GM18873 (cell line): ENCODE results near the gene NGEF.

Source experiments
- ATAC-seq: cut with Tn5 transposase; IDR thresholded peaks from one replicate; pipeline ENCODE4 v1.9.1; 2021; ENCODE audit warnings: mild to moderate bottlenecking, moderate library complexity, moderate number of reproducible peaks; ENCODE audit not compliant: unreplicated experiment, low FRiP score

NGEF gene

GRCh38 chr2:233000886-233001750 is 11.9 kb downstream of the NGEF start:
- no peak for ATAC-seq

- ATAC-seq: no peak
These were observed 13.7 kb downstream of the NGEF start for GRCh38 chr2:232999354-232999753.

DNA sequence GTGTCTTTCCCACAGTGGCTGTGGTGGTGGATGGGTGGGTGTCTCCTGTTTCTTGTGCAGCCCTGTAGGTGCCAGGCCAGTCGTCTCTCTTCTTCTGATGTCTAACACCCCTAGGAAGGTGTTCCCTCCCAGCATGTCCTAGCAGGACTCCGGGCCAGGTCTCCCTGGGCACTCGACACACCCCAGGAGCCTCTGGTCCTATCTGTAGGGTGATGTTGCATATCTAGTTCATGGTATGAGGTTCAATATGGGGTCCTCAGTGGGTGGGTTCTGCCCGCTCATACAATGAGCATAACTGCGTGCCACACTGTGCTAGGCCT is 14.4 kb downstream of the NGEF start:
- ATAC-seq: no peak

DNA sequence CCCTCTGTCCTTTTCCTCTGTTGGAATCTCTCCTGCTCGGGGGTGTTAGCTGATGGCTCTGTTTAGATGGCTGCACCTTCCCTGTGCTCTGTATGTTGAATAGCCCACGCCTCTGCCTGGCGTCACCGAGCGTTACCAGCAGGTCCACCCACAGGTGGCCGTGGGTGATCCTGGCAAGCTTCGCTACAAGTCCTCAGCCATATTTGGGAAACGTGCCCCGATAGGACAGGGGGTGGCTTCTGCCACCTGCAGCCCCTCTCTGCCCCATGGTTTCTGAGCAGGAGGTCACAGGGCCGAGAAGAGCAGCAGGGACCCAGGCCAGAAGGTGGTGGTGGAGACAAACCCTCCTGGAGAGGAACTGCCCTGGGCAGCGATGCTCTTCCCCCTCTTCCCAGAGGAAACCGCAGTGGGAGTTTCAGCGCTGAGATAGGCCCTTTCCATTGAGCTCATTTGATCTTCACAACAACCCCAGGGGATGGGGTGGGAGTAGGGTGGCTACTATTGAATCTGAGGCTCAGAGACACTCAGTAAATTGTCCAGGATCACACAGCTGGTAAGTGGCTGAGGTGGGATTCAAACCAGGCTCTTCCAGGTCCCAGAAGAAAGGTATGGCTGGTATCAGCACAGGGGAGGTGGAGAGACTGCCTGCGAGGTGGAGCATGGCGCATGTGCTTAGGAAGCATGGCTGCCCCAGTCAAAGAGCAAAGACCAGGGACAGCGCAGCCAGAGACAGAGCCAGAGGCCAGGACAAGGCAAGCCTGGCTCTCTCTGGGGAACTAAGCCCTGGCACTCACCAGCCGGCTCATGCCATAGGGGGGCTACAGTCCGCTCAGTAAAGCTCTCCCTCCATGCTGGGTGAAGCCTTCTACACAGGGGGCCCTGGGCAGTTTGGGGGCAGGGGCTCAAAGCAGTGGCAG is 15.0 kb downstream of the NGEF start:
- ATAC-seq: no peak

DNA sequence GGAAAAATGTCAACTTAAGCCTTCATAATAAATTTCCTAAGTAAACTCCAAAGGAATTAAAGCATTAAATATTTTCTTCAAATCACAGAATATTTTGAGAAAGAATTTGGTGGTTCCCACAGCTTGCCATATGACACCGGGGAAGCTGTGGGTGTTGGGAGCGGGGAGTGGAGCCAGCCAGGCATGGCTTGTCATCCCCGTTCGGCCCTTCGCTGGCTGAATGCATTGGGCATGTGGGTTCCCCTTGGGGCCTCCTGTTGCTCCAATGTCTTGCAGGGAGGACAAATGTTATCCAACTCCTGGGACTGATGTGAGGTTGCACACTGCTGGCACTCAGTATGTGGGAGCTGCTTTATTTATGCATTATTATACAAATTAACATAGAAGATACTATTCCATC is 18.6 kb downstream of the NGEF start:
- ATAC-seq: no peak

DNA sequence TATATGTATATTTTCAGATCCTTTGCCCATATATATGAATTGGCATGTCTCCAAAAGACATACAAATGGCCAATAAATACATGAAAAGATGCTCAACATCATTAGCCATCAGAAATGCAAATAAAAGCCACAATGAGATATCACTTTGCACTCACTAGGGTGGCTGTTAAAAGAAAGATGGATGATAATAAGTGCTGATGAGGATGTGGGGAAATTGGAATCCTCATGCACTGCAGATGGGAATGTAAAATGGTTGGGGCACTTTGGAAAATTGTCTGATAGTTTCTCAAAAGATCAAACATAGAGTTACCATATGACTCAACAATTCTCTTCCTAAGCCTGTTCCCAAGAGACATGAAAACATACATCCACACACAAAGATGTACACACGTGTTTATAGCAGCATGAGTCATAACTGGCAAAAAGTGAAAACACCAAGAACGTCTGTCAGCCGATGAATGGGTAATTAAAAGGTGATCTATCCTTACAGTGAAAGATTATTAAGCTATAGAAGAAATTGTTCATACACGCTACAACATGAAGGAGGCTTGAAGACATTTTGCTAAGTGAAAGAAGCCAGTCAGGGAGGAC is 19.7 kb downstream of the NGEF start:
- no peak for ATAC-seq

DNA sequence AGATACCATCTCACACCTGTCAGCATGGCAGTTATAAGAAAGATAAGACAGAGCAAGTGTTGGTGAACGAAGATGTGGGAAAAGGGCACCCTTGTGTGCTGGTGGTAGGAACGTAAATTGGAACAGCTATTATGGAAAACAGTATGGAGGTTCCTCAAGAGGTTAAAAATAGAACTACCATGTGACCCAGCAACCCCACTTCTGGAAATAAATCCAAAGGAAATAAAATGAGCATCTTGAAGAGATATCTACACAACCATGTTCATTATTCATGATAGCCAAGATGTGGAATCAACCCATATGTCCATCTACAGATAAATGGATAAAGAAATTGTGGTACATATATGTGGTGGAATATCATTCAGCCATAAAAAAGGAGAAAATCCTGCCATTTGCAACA is 26.9 kb downstream of the NGEF start:
- no peak for ATAC-seq

GRCh38 chr2:232984451-232985207 is 28.4 kb downstream of the NGEF start:
- no peak for ATAC-seq

DNA sequence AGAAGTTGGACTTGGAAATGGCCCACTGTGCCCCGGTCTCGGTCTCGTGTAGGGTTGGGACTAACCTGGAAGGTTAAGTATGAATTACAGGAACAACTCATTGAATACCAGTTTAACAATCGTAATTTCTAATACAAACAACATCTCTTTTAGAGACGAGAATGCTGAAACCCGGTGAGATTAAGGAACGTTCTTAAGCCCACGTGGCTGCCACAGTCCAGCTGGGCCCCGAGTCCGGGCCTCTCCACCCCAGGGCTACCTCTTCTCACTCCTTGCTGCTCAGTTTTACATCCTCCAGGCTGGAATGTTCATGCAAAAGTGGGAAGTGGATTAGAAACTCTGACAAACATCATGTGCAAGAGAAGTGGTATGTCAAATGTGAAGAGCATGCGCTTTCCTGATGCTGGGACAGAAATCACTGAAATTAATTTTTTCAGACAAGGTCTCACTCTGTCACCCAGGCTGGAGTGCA is 29.4 kb downstream of the NGEF start:
- ATAC-seq: no peak

DNA sequence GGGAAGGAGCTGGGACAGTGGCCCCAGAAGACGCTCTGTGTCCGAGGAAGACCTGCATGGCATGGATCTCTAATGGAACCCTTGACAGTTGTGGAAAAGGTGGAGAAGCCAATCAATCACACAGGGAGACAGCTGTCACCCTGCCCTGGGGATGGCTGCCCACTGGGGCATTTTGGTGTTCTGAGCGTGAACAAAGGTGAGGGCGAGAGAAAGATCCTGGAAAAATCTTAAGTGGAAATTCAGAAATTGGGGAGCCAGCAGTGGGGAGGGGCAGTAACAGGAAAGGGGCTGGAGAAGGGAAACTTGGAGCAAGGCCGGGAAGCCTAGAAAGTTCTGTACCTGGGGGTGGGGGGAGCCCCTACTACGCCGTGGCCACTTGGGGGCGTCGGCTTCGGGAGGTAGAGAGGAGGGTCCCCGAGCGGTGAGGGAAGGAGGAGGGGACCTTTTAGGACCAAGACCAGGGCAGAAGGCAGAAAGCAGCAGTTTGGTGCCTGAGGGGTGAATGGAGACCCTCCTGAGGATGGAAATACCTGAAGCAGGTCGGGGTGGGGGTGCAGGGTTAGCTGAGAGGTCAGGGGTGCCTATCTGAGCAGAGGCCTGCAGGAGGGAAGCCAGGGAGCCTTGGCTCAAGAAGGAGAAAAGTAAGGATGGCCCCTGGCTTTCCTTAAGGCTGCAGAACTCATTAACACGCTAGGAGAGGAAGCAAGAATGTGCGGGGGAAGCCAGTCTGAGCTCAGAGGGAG is 30.0 kb downstream of the NGEF start:
- no peak for ATAC-seq

- ATAC-seq: no peak
These were observed 31.2 kb downstream of the NGEF start for GRCh38 chr2:232981767-232982360.

GRCh38 chr2:232981356-232981755 is 31.7 kb downstream of the NGEF start:
- no peak for ATAC-seq

DNA sequence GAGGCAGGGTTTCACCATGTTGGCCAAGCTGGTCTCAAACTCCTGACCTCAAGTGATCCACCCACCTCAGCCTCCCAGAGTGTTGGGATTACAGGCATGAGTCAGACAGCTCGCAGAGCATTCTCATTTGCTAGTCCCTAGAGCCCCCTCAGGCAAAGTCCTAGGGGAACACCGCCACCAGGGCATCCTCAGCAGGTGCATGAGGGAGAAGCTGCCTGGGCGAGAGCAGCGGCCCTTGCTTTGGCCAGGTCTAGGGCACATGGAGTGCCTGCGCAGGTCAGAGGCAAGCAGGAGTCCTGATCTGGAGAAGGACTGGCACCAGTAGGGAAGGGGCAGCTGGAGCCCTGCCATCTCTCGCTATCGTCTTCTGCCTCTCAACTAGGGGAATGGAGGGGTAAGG is 32.4 kb downstream of the NGEF start:
- ATAC-seq: no peak

DNA sequence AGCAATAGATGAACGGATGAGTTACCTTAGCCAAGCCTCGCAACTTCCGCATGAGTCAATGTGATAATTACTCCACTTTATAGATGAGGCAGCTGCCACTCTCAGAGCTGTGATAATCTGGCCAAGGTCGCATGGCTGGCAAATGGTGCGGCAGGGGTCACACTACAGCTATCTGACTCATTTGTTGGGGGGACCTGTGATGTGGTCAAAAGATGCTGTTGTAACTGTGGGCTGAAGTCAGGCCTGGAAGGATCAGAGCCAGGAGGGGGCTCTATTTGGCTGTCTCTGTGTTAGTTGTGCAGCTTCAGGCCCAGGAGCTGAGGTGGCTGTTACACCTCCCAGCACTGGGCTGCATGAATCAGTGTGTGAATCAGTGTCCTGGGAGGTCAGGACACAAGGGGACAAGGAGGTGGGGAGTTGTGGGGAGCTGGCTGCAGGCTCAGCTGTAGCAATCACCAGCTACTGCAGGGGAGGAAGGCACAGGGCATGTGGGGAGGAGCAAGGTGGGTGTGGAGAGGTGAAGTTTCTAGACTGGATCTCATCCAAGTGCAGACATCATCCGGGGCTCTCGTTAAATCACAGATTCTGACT is 33.1 kb downstream of the NGEF start:
- no peak for ATAC-seq

DNA sequence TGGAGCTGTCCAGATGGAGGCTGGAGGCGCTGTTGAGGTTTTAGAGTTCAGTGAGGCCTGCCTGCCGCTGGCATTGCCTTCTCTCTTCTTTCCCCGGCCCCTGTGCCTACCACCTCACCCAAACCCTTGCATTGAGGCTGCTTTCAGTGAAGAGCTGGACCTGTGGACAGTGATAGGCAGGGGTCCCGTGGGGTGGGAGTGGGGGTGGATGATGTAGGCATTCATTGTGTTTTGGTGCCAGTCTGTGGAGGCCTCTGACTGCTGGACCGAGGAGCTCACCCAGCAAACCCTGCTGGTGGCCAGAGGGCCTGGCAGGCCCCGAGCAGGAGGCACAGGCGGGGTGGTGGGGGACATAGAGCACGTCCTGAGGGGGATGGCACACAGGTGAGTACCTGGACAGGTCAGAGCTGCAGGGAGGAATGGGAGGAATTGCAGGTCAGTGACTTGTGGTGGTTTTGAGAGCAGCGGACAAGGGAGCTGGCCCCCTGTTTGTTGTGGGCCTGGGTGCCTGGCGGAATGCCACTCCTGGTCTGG is 35.6 kb downstream of the NGEF start:
- ATAC-seq: no peak

DNA sequence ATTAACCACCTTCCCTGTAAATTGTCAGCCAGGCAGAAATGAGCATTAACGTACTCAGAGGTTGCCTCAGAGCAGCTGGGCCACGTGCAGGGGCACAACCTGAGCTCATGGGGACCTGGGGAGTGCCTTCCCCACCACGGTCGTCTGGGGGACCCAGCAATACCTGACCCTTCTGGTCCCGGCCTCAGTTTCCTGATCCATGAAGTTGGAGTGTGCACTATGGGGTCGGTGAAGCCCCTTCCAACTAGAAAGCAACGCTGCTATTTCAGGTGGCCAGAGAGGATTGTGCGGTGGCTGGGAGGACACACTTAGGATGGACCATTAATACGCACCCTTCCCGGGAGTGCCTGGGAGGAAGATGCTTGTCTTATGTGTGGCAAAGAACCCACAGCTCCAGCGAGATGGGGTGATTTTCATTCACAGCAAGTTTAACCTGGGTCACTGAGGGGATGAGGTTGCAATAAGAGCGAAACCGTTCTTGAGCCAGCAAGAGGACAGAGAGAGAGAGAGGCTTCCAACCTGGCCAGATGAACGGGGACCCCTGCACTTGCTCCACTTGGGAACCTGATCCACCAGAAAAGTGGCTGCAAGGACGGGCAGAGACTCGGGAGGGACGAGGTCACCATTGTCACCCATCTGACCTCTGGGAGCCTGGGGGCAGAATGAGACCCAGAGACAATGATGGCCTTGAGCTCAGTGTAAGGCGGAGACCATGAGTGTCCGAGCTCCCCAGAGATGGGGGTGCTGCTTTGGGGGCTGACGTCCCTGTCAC is 36.2 kb downstream of the NGEF start:
- no peak for ATAC-seq

- ATAC-seq: no peak
These were observed 36.9 kb downstream of the NGEF start for GRCh38 chr2:232976176-232976575.

GRCh38 chr2:232974396-232974795 is 38.7 kb downstream of the NGEF start:
- ATAC-seq: no peak
